ENCODE measurements around the gene SIRPA.

- TF ChIP-seq CTCF (IDR thresholded peaks at IDR 0.05) (no peak), ZFX (IDR thresholded peaks at IDR 0.05; ENCODE audit: borderline replicate concordance) (no peak)
Observed at GRCh38 chr20:1912053-1912452, 16.8 kb downstream of the SIRPA start.

All from 22Rv1 (cell line).